Esophagus squamous epithelium (tissue), 4 donors: ENCODE results near the gene FOXA3.

ENCODE experiments used
- CTCF ChIP-seq, 6 experiments: fragments of 450-650 bp in 4 of 6; fragments of 200-600 bp in 2 of 6; sonication (generic) in 2 of 6; IDR thresholded peaks; one replicate each; pipeline ENCODE4 v1.5.1; 2016 to 2019; ENCODE audit warnings: antibody characterized with exemption in 6 of 6, mild to moderate bottlenecking in 4 of 6, moderate library complexity in 4 of 6
- POLR2A ChIP-seq, 4 donors: fragments of 450-650 bp; IDR thresholded peaks; one replicate each; pipeline ENCODE4 v1.6.1; 2017; ENCODE audit warnings: antibody characterized with exemption in 4 of 4, mild to moderate bottlenecking in 4 of 4, moderate library complexity in 3 of 4

- TF ChIP-seq CTCF (IDR thresholded peaks at IDR 0.05) (no peak), POLR2A (IDR thresholded peaks at IDR 0.05) (no peak)
Observed at GRCh38 chr19:45900738-45901431, 36.8 kb downstream of the FOXA3 start.
